H1 (cell line): Measurements from ENCODE around the gene COX6A1. TPM values are rescaled to one million over a fixed set of nuclear protein-coding genes. Genes with fewer than 3 reads are reported as not detected.
A peak's percentile ranks its signal among the peaks of the same experiment; 100 is the strongest.

Experiments
- BACH1 ChIP-seq: IDR thresholded peaks from 2 replicates; pipeline ENCODE4 v1.6.1; 2012; ENCODE audit warnings: low read length, improper control_type of control experiment
- CEBPB ChIP-seq: IDR thresholded peaks from 2 replicates; pipeline ENCODE4 v1.6.1; 2012; ENCODE audit warnings: low read depth, low read length
- CHD1 ChIP-seq: IDR thresholded peaks from 2 replicates; pipeline ENCODE4 v1.6.1; 2012; ENCODE audit warnings: low read depth, low read length, improper control_type of control experiment
- CTBP2 ChIP-seq: IDR thresholded peaks from 2 replicates; pipeline ENCODE4 v1.7.0; 2011; ENCODE audit warnings: borderline replicate concordance, mild to moderate bottlenecking, moderate library complexity, mixed read lengths, low read length; ENCODE audit not compliant: insufficient read depth, insufficient read length
- EGR1 ChIP-seq: IDR thresholded peaks from 2 replicates; pipeline ENCODE4 v1.6.1; 2011; ENCODE audit warnings: low read depth, low read length, borderline replicate concordance
- FOSL1 ChIP-seq: IDR thresholded peaks from 2 replicates; pipeline ENCODE4 v1.6.1; 2011; ENCODE audit warnings: mild to moderate bottlenecking, low read depth, low read length, moderate library complexity; ENCODE audit not compliant: insufficient read depth
- GABPA ChIP-seq: IDR thresholded peaks from 2 replicates; pipeline ENCODE4 v1.6.1; 2011; ENCODE audit warnings: mild to moderate bottlenecking, low read length, moderate library complexity, borderline replicate concordance; ENCODE audit not compliant: insufficient read depth
- JUND ChIP-seq: IDR thresholded peaks from 2 replicates; pipeline ENCODE4 v1.6.1; 2011; ENCODE audit warnings: mild to moderate bottlenecking, improper control_type of control experiment, low read length
- KDM4A ChIP-seq: IDR thresholded peaks from one replicate; pipeline ENCODE4 v1.7.1; 2012; ENCODE audit warnings: low read depth, mild to moderate bottlenecking, moderate library complexity, low read length, inconsistent platforms; ENCODE audit not compliant: severe bottlenecking
- KDM5A ChIP-seq: fragments of 200-600 bp; IDR thresholded peaks from 2 replicates; pipeline ENCODE4 v1.7.1; 2012; ENCODE audit warnings: mild to moderate bottlenecking, low read length, inconsistent platforms, mixed read lengths
- POLR2AphosphoS5 ChIP-seq: IDR thresholded peaks from 2 replicates; pipeline ENCODE4 v1.6.1; 2011; ENCODE audit warnings: low read depth, low read length
- SIN3A ChIP-seq, 2 experiments: IDR thresholded peaks in 1 of 2; conservative IDR thresholded peaks in 1 of 2; 2 replicates each; pipeline ENCODE4 v1.6.1; 2011 to 2012; ENCODE audit warnings: low read length in 2 of 2, improper control_type of control experiment in 1 of 2, low read depth in 1 of 2, mild to moderate bottlenecking in 1 of 2
- SP2 ChIP-seq: IDR thresholded peaks from 2 replicates; pipeline ENCODE4 v1.6.1; 2012; ENCODE audit warnings: mild to moderate bottlenecking, low read length, inconsistent platforms
- SP4 ChIP-seq: IDR thresholded peaks from 2 replicates; pipeline ENCODE4 v1.6.1; 2012; ENCODE audit warnings: low read length, inconsistent platforms
- SRF ChIP-seq: IDR thresholded peaks from 2 replicates; pipeline ENCODE4 v1.6.1; 2011; ENCODE audit warnings: mild to moderate bottlenecking, low read depth, low read length, moderate library complexity
- TAF1 ChIP-seq: IDR thresholded peaks from 2 replicates; pipeline ENCODE4 v1.6.1; 2011; ENCODE audit warnings: mild to moderate bottlenecking, low read depth, low read length
- TAF7 ChIP-seq: optimal IDR thresholded peaks from 2 replicates; pipeline ENCODE3; 2011; ENCODE audit warnings: low read depth, mild to moderate bottlenecking, inconsistent platforms, low read length, moderate library complexity, borderline replicate concordance
- polyA plus RNA-seq, 7 experiments: library from polyadenylated mRNA; depleted of rRNA in 3 of 7; stranded (reverse) in 5 of 7; unstranded in 2 of 7; fragments of >200 nt in 5 of 7; fragments of 200-250 nt in 2 of 7; gene quantifications; 1 replicate in 5 of 7; 2 replicates in 1 of 7; 4 replicates in 1 of 7; pipeline versions ENCODE4 v1.2.1 to v1.2.3, GENCODE V29; 2011 to 2013; ENCODE audit warnings: missing spikeins in 2 of 7, mixed read lengths in 2 of 7
- total RNA-seq: library from RNA; stranded (reverse); fragmentation: NEBNext Ultra II Directional; extraction: Animal tissue kit (Norgen Biotek cat#: 25700); gene quantifications from 2 replicates; pipeline ENCODE4 v1.2.1, GENCODE V29; 2021
- TF ChIP-seq, protein P1 (sequence below): IDR thresholded peaks from 2 replicates; pipeline ENCODE4 v1.6.1; 2012; ENCODE audit warnings: inconsistent platforms
- TF ChIP-seq, protein P2 (sequence below): IDR thresholded peaks from 2 replicates; pipeline ENCODE4 v1.6.1; 2012; ENCODE audit warnings: low read length, inconsistent platforms
- TF ChIP-seq, protein P3 (sequence below): IDR thresholded peaks from 2 replicates; pipeline ENCODE4 v1.6.1; 2011; ENCODE audit warnings: low read depth, mild to moderate bottlenecking, low read length; ENCODE audit not compliant: insufficient read depth

The COX6A1 gene
- total and polyA plus RNA-seq, 2 of the 8 experiments (the other 6 are each of a cell fraction or from before 2014, with no cell fraction given): 437 to 2,792 TPM

DNA sequence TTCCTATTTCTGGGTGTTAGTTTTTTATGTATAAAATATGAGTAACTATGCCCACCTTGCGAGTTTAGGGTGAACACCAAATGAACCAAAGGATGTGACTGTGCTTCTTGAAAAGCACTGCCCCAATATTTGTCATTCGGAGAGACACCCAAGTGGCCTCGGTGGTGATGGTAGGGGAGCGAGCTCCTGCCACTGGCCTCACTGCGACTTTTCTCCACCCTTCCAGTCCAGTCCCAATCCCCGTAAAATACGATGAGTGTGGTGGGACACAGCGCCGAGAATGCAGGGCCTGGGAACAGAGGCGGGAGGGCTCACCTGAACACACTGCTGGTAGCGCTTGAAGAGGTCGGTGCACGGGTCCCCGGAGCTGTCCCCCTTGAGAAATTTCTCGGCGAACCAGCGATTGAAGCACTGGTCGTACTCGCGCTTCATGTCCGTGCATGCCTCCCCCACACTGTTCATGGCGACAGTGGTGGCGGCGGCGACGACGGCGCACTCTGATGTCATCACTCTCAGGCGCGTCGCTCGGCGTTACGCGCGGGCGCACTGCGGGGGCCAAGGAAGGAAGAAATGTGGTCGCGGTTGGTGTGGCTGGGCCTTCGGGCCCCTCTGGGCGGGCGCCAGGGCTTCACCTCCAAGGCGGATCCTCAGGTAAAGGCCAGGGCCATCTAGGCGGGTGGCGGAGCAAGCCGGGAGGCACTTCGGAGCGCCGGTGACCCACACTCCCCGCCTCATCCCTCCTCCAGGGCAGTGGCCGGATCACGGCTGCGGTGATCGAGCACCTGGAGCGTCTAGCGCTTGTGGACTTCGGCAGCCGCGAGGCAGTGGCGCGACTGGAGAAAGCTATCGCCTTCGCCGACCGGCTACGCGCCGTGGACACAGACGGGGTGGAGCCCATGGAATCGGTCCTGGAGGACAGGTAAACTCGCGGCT lies 8.3 kb downstream of the COX6A1 start, which contains the start of the genes GATC and TRIAP1 (continued):
- peak; percentile 96 for TF ChIP-seq TAF7
- TF ChIP-seq SP2: no peak
- peak; percentile 94 for TF ChIP-seq TAF1
- no peak for TF ChIP-seq GABPA
- peak; percentile 82 to 99; a peak in 3 of 4 replicates for TF ChIP-seq SIN3A (conservative IDR thresholded peaks at IDR 0.05 in 1 of 2, IDR thresholded peaks at IDR 0.05 in 1 of 2; ENCODE audit: low read depth in 1 of 2, low read length in 2 of 2)
- TF ChIP-seq, protein P1, sequence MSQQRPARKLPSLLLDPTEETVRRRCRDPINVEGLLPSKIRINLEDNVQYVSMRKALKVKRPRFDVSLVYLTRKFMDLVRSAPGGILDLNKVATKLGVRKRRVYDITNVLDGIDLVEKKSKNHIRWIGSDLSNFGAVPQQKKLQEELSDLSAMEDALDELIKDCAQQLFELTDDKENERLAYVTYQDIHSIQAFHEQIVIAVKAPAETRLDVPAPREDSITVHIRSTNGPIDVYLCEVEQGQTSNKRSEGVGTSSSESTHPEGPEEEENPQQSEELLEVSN: 0 out of 2 replicates have a peak, but pooled peaks have one; percentile 32
- peak; percentile 87 for TF ChIP-seq EGR1
- no peak for TF ChIP-seq FOSL1
- peak; percentile 74; the same call in 1 of the 2 replicates for TF ChIP-seq SP4
- TF ChIP-seq, protein P2, sequence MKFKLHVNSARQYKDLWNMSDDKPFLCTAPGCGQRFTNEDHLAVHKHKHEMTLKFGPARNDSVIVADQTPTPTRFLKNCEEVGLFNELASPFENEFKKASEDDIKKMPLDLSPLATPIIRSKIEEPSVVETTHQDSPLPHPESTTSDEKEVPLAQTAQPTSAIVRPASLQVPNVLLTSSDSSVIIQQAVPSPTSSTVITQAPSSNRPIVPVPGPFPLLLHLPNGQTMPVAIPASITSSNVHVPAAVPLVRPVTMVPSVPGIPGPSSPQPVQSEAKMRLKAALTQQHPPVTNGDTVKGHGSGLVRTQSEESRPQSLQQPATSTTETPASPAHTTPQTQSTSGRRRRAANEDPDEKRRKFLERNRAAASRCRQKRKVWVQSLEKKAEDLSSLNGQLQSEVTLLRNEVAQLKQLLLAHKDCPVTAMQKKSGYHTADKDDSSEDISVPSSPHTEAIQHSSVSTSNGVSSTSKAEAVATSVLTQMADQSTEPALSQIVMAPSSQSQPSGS: peak; percentile 59; the same call in 1 of the 2 replicates
- no peak for TF ChIP-seq CTBP2
- no peak for TF ChIP-seq CEBPB
- TF ChIP-seq, protein P3, sequence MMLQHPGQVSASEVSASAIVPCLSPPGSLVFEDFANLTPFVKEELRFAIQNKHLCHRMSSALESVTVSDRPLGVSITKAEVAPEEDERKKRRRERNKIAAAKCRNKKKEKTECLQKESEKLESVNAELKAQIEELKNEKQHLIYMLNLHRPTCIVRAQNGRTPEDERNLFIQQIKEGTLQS: peak; percentile 100
- TF ChIP-seq SRF: peak; percentile 98
- peak; percentile 100 for TF ChIP-seq KDM4A
- TF ChIP-seq KDM5A: peak; percentile 99
- no peak; the same call in 1 of the 2 replicates for TF ChIP-seq BACH1
- no peak for TF ChIP-seq CHD1
- peak; percentile 73; the same call in 1 of the 2 replicates for TF ChIP-seq JUND
- peak; percentile 99 for TF ChIP-seq POLR2AphosphoS5
